K562 (cell line): Measurements from ENCODE around the gene SHISA4. TPM values are rescaled to one million over a fixed set of nuclear protein-coding genes. Genes with fewer than 3 reads are reported as not detected.

ENCODE experiments used
- ATF1 ChIP-seq, 2 experiments: fragments of 450-650 bp in 1 of 2; IDR thresholded peaks; 2 replicates each; pipeline ENCODE4 v1.6.1; 2016; ENCODE audit warnings: missing compliant biosample characterization in 1 of 2, missing genetic modification characterization in 1 of 2
- CSDE1 ChIP-seq, 2 experiments: fragments of 450-650 bp; IDR thresholded peaks; 2 replicates each; pipeline ENCODE4 v1.6.1; 2016; ENCODE audit warnings: mild to moderate bottlenecking in 1 of 2
- CTBP1 ChIP-seq: fragments of 450-650 bp; IDR thresholded peaks from 2 replicates; pipeline ENCODE4 v1.6.1; 2016; ENCODE audit warnings: borderline replicate concordance
- CXXC5 ChIP-seq: fragments of 250-450 bp; sonication (Bioruptor Pico); IDR thresholded peaks from 2 replicates; pipeline ENCODE4 v1.8.0; 2022; ENCODE audit warnings: inconsistent platforms, mild to moderate bottlenecking, moderate library complexity
- PBX2 ChIP-seq, 2 experiments: IDR thresholded peaks in 1 of 2; conservative IDR thresholded peaks in 1 of 2; 2 replicates each; pipeline ENCODE4 v1.6.1; 2016; ENCODE audit warnings: low read depth in 2 of 2, mild to moderate bottlenecking in 1 of 2, missing compliant biosample characterization in 1 of 2, missing genetic modification characterization in 1 of 2, moderate library complexity in 1 of 2
- POLR2A ChIP-seq: fragments of 450-650 bp; conservative IDR thresholded peaks from 2 replicates; pipeline ENCODE4 v1.6.1; 2016
- SAFB ChIP-seq: fragments of 200-400 bp; formaldehyde crosslinking; IDR thresholded peaks from 2 replicates; pipeline ENCODE4 v1.6.1; 2017; ENCODE audit warnings: low read depth, low read length, borderline replicate concordance
- TAL1 ChIP-seq: fragments of 450-650 bp; IDR thresholded peaks from 2 replicates; pipeline ENCODE4 v1.6.1; 2016; ENCODE audit warnings: mild to moderate bottlenecking
- TBL1XR1 ChIP-seq, 2 experiments: IDR thresholded peaks; 2 replicates each; pipeline ENCODE4 v1.6.1; 2012; ENCODE audit warnings: improper control_type of control experiment in 2 of 2, low read length in 2 of 2, mild to moderate bottlenecking in 1 of 2
- U2AF2 ChIP-seq: fragments of 200-400 bp; formaldehyde crosslinking; optimal IDR thresholded peaks from 2 replicates; pipeline ENCODE3; 2017; ENCODE audit warnings: low read depth, mild to moderate bottlenecking, low read length
- ZBTB26 ChIP-seq: fragments of 450-650 bp; formaldehyde crosslinking; IDR thresholded peaks from 2 replicates; pipeline ENCODE4 v1.4.0; 2022; ENCODE audit warnings: missing genetic modification characterization
- ZNF184 ChIP-seq: sonication (generic); formaldehyde crosslinking; IDR thresholded peaks from 2 replicates; pipeline ENCODE4 v1.5.0; 2020; ENCODE audit warnings: missing genetic modification reagents
- ZNF445 ChIP-seq: fragments of 250-450 bp; sonication (Bioruptor Pico); IDR thresholded peaks from 2 replicates; pipeline ENCODE4 v1.4.0; 2020; ENCODE audit warnings: low read depth, mild to moderate bottlenecking, moderate library complexity
- ZNF518B ChIP-seq: fragments of 250-450 bp; sonication (Bioruptor Pico); IDR thresholded peaks from 2 replicates; pipeline ENCODE4 v1.5.0; 2021; ENCODE audit warnings: mild to moderate bottlenecking, moderate library complexity
- polyA plus RNA-seq, 8 experiments: library from polyadenylated mRNA; depleted of rRNA in 4 of 8; stranded (reverse) in 5 of 8; unstranded in 3 of 8; fragments of >200 nt; fragmentation: Nextera tagmentation in 2 of 8; fragmentation: Illumina TruSeq in 1 of 8; extraction: Ambion mirVana in 2 of 8; extraction: Trizol in 1 of 8; gene quantifications; 2 replicates each; pipeline versions ENCODE4 v1.2.1 to v1.2.3, GENCODE V29; 2011 to 2014; ENCODE audit warnings: inconsistent platforms in 1 of 8, missing spikeins in 1 of 8
- total RNA-seq, 7 experiments: library from RNA; depleted of rRNA in 6 of 7; stranded (reverse); fragments of >200 nt in 6 of 7; fragmentation: Illumina TruSeq in 2 of 7; extraction: Trizol in 2 of 7; gene quantifications; 2 replicates each; pipeline versions ENCODE4 v1.2.1 to v1.2.3, GENCODE V29; 2011 to 2021; ENCODE audit warnings: low replicate concordance in 1 of 7
- TF ChIP-seq, protein P1 (sequence below): fragments of 200-800 bp; sonication (Bioruptor generic); IDR thresholded peaks from 2 replicates; pipeline ENCODE4 v1.6.1; 2017; ENCODE audit warnings: missing genetic modification characterization, missing compliant biosample characterization
- TF ChIP-seq, protein P2 (sequence below), 2 experiments: IDR thresholded peaks; 2 replicates each; pipeline ENCODE4 v1.6.1; 2011; ENCODE audit warnings: borderline replicate concordance in 1 of 2, control low read depth in 1 of 2, low read depth in 1 of 2, low read length in 1 of 2, mild to moderate bottlenecking in 1 of 2, mixed read lengths in 1 of 2, moderate library complexity in 1 of 2; ENCODE audit not compliant: insufficient read depth in 1 of 2, insufficient read length in 1 of 2, poor library complexity in 1 of 2, severe bottlenecking in 1 of 2; ENCODE audit errors: extremely low read depth in 1 of 2

SHISA4 gene
- total and polyA plus RNA-seq, 9 of the 15 experiments (the other 6 are each of a cell fraction or from before 2014, with no cell fraction given) = 0.15 to 0.95 (median 0.68) TPM; not detected in 2

DNA sequence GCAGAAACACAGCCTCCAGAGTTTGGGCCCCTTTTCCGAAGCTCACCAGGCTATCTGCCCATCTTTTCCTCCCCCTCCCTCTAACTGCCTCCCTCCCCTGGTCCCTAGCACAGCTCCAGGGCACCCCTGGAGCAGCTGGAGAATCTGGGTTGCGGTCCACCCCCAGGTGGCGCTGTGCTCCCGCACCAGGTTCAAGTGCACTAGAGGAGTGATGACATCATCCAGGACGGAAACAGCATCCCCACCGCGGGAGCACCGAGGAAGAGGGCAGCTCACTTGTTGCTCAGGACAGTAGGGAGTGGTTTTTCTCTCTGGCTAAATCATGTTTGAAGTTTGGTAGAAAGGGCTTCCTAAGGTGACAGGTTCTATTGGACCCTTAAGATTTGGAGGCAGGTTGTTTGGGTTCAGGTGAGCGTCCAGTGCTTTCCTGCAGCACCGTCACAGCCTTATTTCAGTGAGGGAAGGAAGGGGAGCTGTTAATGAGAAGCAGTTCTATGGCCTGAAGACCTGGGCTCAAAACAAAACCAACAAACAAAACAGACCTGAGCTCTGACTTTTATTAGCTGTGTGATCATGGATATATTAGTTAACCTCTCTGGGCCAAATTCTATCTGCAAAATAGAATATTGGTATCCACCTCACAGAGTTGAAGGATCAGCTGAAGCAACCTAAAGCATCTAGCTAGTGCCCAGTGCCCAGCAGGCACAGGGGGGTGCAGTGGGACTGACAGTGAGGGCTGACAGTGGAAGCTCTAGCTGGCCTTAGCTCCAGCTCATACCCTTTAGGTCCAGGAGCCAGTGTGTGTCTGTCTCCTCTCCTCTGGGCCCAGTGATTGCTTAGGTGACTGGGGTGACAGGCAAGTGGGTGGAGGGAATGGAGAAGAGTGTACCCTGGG lies 7.5 kb downstream of the SHISA4 start (continued):
- no peak for TF ChIP-seq ATF1 (CRISPR knock-in tag; IDR thresholded peaks at IDR 0.05)
- TF ChIP-seq ATF1 (tag; IDR thresholded peaks at IDR 0.05) = peak; percentile 93
- TF ChIP-seq POLR2A = no peak
- TF ChIP-seq CSDE1 (IDR thresholded peaks at IDR 0.05) = peak in 1 of 2 experiments; percentile 49; a peak in 1 of 4 replicates
- no peak for TF ChIP-seq U2AF2
- TF ChIP-seq TAL1 = no peak
- TF ChIP-seq TBL1XR1 (IDR thresholded peaks at IDR 0.05; ENCODE audit: low read length in 2 of 2) = peak in 1 of 2 experiments; percentile 46; a peak in 1 of 4 replicates
- no peak for TF ChIP-seq ZNF184 (CRISPR knock-in tag)
- TF ChIP-seq, protein P1, sequence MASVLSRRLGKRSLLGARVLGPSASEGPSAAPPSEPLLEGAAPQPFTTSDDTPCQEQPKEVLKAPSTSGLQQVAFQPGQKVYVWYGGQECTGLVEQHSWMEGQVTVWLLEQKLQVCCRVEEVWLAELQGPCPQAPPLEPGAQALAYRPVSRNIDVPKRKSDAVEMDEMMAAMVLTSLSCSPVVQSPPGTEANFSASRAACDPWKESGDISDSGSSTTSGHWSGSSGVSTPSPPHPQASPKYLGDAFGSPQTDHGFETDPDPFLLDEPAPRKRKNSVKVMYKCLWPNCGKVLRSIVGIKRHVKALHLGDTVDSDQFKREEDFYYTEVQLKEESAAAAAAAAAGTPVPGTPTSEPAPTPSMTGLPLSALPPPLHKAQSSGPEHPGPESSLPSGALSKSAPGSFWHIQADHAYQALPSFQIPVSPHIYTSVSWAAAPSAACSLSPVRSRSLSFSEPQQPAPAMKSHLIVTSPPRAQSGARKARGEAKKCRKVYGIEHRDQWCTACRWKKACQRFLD (CRISPR knock-in tag) = no peak
- TF ChIP-seq ZBTB26 = 0 out of 2 replicates have a peak, but pooled peaks have one; percentile 21
- no peak for TF ChIP-seq ZNF518B (CRISPR knock-in tag)
- TF ChIP-seq, protein P2, sequence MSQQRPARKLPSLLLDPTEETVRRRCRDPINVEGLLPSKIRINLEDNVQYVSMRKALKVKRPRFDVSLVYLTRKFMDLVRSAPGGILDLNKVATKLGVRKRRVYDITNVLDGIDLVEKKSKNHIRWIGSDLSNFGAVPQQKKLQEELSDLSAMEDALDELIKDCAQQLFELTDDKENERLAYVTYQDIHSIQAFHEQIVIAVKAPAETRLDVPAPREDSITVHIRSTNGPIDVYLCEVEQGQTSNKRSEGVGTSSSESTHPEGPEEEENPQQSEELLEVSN (IDR thresholded peaks at IDR 0.05; ENCODE audit: borderline replicate concordance in 1 of 2, extremely low read depth in 1 of 2, insufficient read depth in 1 of 2, insufficient read length in 1 of 2, low read depth in 1 of 2, low read length in 1 of 2, poor library complexity in 1 of 2, severe bottlenecking in 1 of 2) = no peak
- TF ChIP-seq ZNF445 = no peak
- no peak for TF ChIP-seq SAFB
- peak; percentile 98 for TF ChIP-seq CTBP1
- TF ChIP-seq CXXC5 (CRISPR knock-in tag) = peak; percentile 71
- TF ChIP-seq PBX2 (CRISPR knock-in tag; IDR thresholded peaks at IDR 0.05; ENCODE audit: low read depth) = no peak
- TF ChIP-seq PBX2 (tag; conservative IDR thresholded peaks at IDR 0.05; ENCODE audit: low read depth) = no peak
